ENCODE results near the gene KRT36.

KRT36 gene

DNA sequence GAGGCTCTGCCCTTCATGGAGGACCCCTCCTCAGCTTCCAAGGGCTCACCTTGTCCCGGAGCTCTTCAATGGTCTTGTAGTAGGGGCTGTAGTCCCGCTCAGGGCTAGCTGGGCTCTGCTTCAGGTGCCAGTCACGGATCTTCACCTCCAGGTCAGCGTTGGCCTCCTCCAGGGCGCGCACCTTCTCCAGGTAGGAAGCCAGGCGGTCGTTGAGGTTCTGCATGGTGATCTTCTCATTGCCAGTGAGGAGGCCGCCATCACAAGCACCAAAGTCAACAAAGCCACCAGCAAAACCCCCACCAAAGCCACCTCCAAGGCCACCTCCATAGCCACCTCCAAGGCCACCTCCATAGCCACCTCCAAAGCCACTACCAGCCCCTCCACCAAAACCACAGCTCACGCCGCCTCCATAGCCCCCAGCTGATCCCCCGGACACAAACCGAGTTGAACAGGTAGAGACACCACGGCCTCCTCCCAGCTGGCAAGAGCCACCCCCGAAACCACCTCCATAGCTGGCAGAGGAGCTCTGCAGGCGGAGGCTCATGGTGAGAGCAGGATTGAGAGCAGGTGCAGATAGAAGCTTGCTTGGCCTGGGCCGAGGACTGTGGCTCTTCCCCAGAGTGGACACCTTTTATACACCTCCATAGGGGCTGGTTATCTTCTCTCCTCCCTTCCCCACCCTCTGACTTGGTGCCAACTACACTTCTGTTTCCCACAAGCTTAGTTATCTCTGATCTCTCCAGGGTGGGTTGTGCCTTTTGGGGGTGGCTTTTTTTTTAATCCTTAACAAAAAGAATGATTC, 15.5 kb upstream of the KRT36 start, which contains the start of gene KRT13:
KRT13 (minus strand) TSS at position 606 of the 802 bp plus-strand sequence; CDS start at position 544, 62 bp downstream.
- no peaks in the 10 kb centered on the region for H3K79me2 ChIP-seq (ENCODE audit: low read length)
- no peaks in the 10 kb centered on the region for H3K36me3 ChIP-seq (replicated peaks; ENCODE audit: insufficient read depth, low read length)
- no peaks in the 10 kb centered on the region for H4K20me1 ChIP-seq (ENCODE audit: insufficient read depth, low read length)
- H3K9me2 ChIP-seq (replicated peaks; ENCODE audit: insufficient read depth, low read length) = no peaks in the 10 kb centered on the region
- H3F3A ChIP-seq (ENCODE audit: insufficient read depth, low read length) = no peaks in the 10 kb centered on the region
- DNase-seq = no peak
- H3K9me3 ChIP-seq (replicated peaks; ENCODE audit: insufficient read depth, low read length) = no peaks in the 10 kb centered on the region
- no peak within 1 kb of the TSS for H3K27ac ChIP-seq (ENCODE audit: low read length)
- H3K27me3 ChIP-seq (replicated peaks; ENCODE audit: insufficient read depth, low read length) = no peaks in the 10 kb centered on the region; the same call in 1 of the 2 replicates
- no peak within 1 kb of the TSS for H3K4me2 ChIP-seq (ENCODE audit: low read depth, low read length)
- no peaks in the 10 kb centered on the region; the same call in 1 of the 2 replicates for H3K4me1 ChIP-seq (ENCODE audit: low read length)
- no peak within 1 kb of the TSS for H3K9ac ChIP-seq (ENCODE audit: low read length)
- TF ChIP-seq, protein P1, sequence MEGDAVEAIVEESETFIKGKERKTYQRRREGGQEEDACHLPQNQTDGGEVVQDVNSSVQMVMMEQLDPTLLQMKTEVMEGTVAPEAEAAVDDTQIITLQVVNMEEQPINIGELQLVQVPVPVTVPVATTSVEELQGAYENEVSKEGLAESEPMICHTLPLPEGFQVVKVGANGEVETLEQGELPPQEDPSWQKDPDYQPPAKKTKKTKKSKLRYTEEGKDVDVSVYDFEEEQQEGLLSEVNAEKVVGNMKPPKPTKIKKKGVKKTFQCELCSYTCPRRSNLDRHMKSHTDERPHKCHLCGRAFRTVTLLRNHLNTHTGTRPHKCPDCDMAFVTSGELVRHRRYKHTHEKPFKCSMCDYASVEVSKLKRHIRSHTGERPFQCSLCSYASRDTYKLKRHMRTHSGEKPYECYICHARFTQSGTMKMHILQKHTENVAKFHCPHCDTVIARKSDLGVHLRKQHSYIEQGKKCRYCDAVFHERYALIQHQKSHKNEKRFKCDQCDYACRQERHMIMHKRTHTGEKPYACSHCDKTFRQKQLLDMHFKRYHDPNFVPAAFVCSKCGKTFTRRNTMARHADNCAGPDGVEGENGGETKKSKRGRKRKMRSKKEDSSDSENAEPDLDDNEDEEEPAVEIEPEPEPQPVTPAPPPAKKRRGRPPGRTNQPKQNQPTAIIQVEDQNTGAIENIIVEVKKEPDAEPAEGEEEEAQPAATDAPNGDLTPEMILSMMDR (IDR thresholded peaks at IDR 0.05; ENCODE audit: low read length) = no peak
- TF ChIP-seq EZH2phosphoT487 (IDR thresholded peaks at IDR 0.05; ENCODE audit: low read length) = no peak
- TF ChIP-seq EZH2 (optimal IDR thresholded peaks at IDR 0.05; ENCODE audit: low read depth, low read length) = no peak
- no peak within 1 kb of the TSS for H2AFZ ChIP-seq (ENCODE audit: low read length)
- no peak within 1 kb of the TSS for H3K4me3 ChIP-seq (ENCODE audit: low read length)

DNA sequence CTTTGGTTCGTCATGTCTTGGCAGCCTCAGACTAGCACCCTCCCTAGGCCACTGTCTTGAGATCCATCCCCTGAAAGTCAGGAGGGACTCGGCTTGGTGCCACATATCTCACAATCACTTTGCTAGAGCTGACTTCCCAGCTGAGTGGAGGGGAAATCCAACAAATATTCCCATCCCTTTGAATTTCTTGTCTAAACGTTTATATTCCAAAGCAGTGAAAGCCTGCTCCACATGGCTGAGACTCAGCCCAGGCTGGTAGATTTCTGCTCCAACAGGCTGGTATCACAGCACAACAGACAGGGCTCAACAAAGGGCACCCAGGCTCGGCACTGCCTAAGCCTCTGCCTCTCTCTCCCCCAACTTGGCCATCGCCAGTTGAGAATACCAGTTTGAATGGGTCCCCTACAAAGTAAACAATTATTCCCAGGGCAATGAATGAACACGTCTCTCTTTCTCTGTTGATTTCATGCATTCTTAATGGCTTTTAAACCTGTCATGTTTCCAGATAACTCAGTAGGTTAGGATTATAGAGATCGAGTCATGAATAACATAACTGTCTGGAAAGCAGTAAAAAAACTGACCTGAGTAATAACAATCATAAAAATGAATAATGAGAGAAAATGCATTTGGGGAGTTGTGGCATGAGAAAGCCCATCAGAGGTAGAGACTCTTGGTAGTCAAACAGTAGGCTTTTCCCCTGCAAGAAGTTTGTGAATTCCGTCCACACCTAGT, 14.7 kb upstream of the KRT36 start:
- no peak overlapping the region for H3K27ac ChIP-seq (ENCODE audit: low read length)
- H3K9me2 ChIP-seq (replicated peaks; ENCODE audit: insufficient read depth, low read length) = no peaks in the 10 kb centered on the region
- no peak for DNase-seq
- no peaks in the 10 kb centered on the region for H3F3A ChIP-seq (ENCODE audit: insufficient read depth, low read length)
- no peaks in the 10 kb centered on the region for H3K79me2 ChIP-seq (ENCODE audit: low read length)
- no peak overlapping the region for H3K4me2 ChIP-seq (ENCODE audit: low read depth, low read length)
- no peak overlapping the region for H3K4me3 ChIP-seq (ENCODE audit: low read length)
- TF ChIP-seq EZH2 (optimal IDR thresholded peaks at IDR 0.05; ENCODE audit: low read depth, low read length) (no peak), EZH2phosphoT487 (IDR thresholded peaks at IDR 0.05; ENCODE audit: low read length) (no peak)
- TF ChIP-seq, protein P1 (IDR thresholded peaks at IDR 0.05; ENCODE audit: low read length) = no peak
- no peaks in the 10 kb centered on the region for H3K36me3 ChIP-seq (replicated peaks; ENCODE audit: insufficient read depth, low read length)
- H3K27me3 ChIP-seq (replicated peaks; ENCODE audit: insufficient read depth, low read length) = no peaks in the 10 kb centered on the region; the same call in 1 of the 2 replicates
- H3K9me3 ChIP-seq (replicated peaks; ENCODE audit: insufficient read depth, low read length) = no peaks in the 10 kb centered on the region
- H2AFZ ChIP-seq (ENCODE audit: low read length) = no peak overlapping the region
- H3K4me1 ChIP-seq (ENCODE audit: low read length) = no peaks in the 10 kb centered on the region
- H3K9ac ChIP-seq (ENCODE audit: low read length) = no peak overlapping the region
- no peaks in the 10 kb centered on the region for H4K20me1 ChIP-seq (ENCODE audit: insufficient read depth, low read length)

DNA sequence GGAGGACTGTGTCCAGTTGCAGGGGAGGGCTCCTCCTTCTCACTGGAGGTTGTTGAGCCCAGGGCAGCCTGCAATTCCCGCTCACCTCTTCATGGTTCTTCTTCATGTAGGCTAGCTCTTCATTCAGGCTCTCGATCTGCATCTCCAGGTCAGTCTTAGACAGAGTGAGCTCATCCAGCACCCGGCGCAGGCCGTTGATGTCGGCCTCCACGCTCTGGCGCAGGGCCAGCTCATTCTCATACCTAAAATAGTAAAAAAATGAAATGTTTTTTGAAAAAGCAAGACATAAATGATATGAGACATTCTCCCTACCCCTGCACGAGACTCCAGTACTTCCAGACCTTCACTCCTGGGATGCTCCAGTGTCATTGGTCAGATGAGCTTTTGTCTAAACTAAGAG, 13.5 kb upstream of the KRT36 start:
- Histone ChIP-seq H3K4me1 (ENCODE audit: low read length) (no peaks in the 10 kb centered on the region), H3K27ac (ENCODE audit: low read length) (no peak overlapping the region), H3K4me2 (ENCODE audit: low read depth, low read length) (no peak overlapping the region), H3K79me2 (ENCODE audit: low read length) (no peaks in the 10 kb centered on the region), H3K27me3 (replicated peaks; ENCODE audit: insufficient read depth, low read length) (no peaks in the 10 kb centered on the region; the same call in 1 of the 2 replicates), H4K20me1 (ENCODE audit: insufficient read depth, low read length) (no peaks in the 10 kb centered on the region), H3F3A (ENCODE audit: insufficient read depth, low read length) (no peaks in the 10 kb centered on the region), H3K9me2 (replicated peaks; ENCODE audit: insufficient read depth, low read length) (no peaks in the 10 kb centered on the region), H3K9ac (ENCODE audit: low read length) (no peak overlapping the region), H3K9me3 (replicated peaks; ENCODE audit: insufficient read depth, low read length) (no peaks in the 10 kb centered on the region), H3K36me3 (replicated peaks; ENCODE audit: insufficient read depth, low read length) (no peaks in the 10 kb centered on the region), H3K4me3 (ENCODE audit: low read length) (no peak overlapping the region), H2AFZ (ENCODE audit: low read length) (no peak overlapping the region)
- no peak for DNase-seq
- TF ChIP-seq, protein P1 (IDR thresholded peaks at IDR 0.05; ENCODE audit: low read length) = no peak
- TF ChIP-seq EZH2phosphoT487 (IDR thresholded peaks at IDR 0.05; ENCODE audit: low read length) (no peak), EZH2 (optimal IDR thresholded peaks at IDR 0.05; ENCODE audit: low read depth, low read length) (no peak)
